ENCODE results near the gene ADCY4. TPM values are rescaled to one million over a fixed set of nuclear protein-coding genes. Genes with fewer than 3 reads are reported as not detected.

Gene ADCY4
- polyA plus RNA-seq, 1 experiment = 6.8 TPM

DNA sequence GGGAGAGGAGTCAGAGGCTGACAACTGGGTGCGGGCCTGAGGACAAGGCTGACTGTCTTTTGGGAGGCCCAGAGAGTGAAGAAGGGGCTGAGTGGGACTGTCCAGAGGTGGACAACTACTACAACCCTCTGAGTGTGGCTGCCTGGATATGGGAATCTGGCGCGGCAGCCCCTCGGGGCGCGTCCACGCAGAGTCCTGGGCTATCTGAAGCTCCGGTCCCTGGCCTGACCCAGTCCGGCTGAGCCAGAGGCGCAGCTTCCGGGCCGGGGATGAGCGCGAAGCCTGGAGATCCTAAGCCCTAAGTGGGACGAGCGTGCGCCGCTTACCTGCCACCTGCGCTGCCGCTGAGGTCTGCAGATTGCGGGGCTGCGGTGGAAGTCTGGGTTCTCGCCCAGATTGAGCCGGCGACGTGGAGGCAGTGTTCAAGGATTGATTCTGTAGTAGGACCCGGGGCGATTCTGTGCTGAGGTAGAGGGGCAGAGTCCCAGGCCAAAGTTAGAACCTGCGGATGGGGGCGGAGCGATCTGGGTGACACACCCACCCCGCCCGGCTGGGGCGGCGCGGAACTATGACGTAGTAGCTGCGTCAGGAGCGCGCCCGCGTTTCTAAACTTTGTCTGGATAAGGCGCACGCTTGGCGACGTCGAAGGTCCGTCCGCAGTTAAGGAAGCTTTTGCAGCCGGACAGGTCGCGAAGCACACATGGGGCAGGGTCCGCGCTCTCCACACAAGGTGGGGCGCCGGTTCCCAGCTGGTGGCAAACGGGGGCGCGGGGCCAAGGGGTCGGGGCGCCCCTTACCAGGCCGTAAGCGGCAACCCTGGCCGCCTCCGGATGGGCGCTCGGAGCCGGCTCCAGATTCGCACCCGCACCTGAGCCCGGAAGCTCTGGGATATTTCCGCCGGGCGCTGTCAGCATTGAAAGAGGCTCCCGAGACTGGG, 35.3 kb downstream of the ADCY4 start, which contains the start of the genes DHRS1 and NOP9:
Gene DHRS1, minus strand, starts transcription at position 526 of the 937 bp plus-strand sequence. CDS start 674 bp downstream, outside the sequence.
Gene NOP9, plus strand, starts transcription at position 596 of the 937 bp plus-strand sequence. Its CDS starts 105 bp downstream, at position 701.
- CTCF ChIA-PET = interaction anchor here (0.7 to 9.8 kb wide), 16 partner anchors 10 to 242 kb away, joined by 3 to 205 read pairs (median 4); partner anchors contain the start of genes CHMP4A, CIDEB, LTB4R and LTB4R2
- Histone ChIP-seq H3K27me3 (ENCODE audit: control insufficient read depth, insufficient read depth, low read length) (no peaks in the 10 kb centered on the region), H3K36me3 (ENCODE audit: control insufficient read depth, insufficient read depth, low read length) (peaks cover 20% of the 10 kb centered on the region), H3K4me3 (ENCODE audit: low read depth, low read length) (peak within 1 kb of the TSS; percentile 72)
- peak; percentile 32 for DNase-seq (ENCODE audit: low read depth)
- POLR2A ChIA-PET = interaction anchor here (1.0 kb wide), 1 partner anchor 104 kb away, joined by 3 read pairs; no protein-coding TSS in a partner anchor
- TF ChIP-seq, protein P1, sequence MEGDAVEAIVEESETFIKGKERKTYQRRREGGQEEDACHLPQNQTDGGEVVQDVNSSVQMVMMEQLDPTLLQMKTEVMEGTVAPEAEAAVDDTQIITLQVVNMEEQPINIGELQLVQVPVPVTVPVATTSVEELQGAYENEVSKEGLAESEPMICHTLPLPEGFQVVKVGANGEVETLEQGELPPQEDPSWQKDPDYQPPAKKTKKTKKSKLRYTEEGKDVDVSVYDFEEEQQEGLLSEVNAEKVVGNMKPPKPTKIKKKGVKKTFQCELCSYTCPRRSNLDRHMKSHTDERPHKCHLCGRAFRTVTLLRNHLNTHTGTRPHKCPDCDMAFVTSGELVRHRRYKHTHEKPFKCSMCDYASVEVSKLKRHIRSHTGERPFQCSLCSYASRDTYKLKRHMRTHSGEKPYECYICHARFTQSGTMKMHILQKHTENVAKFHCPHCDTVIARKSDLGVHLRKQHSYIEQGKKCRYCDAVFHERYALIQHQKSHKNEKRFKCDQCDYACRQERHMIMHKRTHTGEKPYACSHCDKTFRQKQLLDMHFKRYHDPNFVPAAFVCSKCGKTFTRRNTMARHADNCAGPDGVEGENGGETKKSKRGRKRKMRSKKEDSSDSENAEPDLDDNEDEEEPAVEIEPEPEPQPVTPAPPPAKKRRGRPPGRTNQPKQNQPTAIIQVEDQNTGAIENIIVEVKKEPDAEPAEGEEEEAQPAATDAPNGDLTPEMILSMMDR (IDR thresholded peaks at IDR 0.05; ENCODE audit: insufficient read depth, low read depth, low read length) = no peak

DNA sequence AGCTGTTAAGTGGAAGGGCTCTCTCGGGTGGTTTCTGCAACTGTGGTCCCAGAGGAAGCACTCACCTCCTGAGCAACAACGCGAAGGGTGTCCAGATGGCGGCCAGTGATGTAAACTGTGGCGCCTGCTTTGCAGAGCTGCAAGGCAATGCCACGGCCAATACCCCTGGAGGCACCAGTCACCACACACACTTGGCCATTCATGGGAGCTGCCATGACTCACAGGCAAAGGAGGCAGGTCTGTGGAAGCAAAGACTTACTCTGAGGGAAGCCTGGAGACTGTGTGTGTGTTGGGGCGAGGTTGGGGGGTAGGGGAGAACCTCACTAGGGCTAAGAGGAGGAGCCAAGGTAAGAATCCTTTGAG, 36.0 kb downstream of the ADCY4 start:
- Histone ChIP-seq H3K36me3 (ENCODE audit: control insufficient read depth, insufficient read depth, low read length) (peaks cover 18% of the 10 kb centered on the region), H3K4me3 (ENCODE audit: low read depth, low read length) (peak overlapping the region; percentile 72), H3K27me3 (ENCODE audit: control insufficient read depth, insufficient read depth, low read length) (no peaks in the 10 kb centered on the region)
- DNase-seq (ENCODE audit: low read depth) = no peak
- ChIA-PET POLR2A (no interaction called here), CTCF (interaction anchor here (0.7 to 9.8 kb wide), 16 partner anchors 10 to 242 kb away, joined by 3 to 205 read pairs (median 7); partner anchors contain the start of genes CHMP4A, CIDEB, LTB4R and LTB4R2)
- TF ChIP-seq, protein P1 (IDR thresholded peaks at IDR 0.05; ENCODE audit: insufficient read depth, low read depth, low read length) = no peak

DNA sequence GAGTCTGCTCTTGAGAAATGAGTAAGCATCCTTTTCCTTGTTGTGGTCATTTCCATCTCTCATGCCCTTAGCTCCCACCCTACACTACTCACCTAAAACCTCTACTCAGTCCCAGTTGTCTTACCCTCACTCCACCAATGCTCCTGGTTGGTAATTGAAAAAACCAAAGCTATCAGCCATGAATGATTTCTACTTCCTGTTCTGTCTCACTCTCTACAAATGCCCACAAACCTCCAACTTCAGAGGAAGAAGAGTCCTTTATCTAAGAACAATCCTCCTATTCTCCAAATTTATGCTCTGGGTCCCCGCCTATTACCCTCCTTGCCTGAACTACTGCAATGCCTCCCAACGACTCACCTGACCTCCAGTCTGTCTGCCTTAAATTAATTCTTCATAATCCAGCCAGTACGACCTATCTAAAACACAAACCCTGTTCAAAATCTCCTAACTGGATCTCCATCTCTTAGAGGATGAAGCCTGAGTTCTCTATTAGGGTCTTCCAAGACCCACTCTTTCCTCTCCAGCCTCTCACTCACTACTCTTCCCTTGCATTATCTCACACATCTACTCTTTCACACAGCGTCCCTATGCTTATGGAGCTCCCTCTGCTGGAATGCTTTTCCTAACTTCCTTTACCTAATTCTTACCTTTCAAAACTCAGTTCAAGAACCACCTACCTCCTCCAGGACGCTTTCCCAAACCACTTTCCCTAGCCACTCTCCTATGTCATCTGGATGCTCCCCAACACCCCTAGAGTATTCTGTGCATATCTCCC, 37.5 kb downstream of the ADCY4 start:
- Histone ChIP-seq H3K27me3 (ENCODE audit: control insufficient read depth, insufficient read depth, low read length) (no peaks in the 10 kb centered on the region), H3K36me3 (ENCODE audit: control insufficient read depth, insufficient read depth, low read length) (peaks cover 10% of the 10 kb centered on the region), H3K4me3 (ENCODE audit: low read depth, low read length) (no peak overlapping the region)
- CTCF ChIA-PET = interaction anchor here (0.6 to 9.8 kb wide), 28 partner anchors 8 to 240 kb away, joined by 3 to 205 read pairs (median 5); partner anchors contain the start of genes CHMP4A, CIDEB, DCAF11 and GMPR2
- TF ChIP-seq, protein P1 (IDR thresholded peaks at IDR 0.05; ENCODE audit: insufficient read depth, low read depth, low read length) = peak; percentile 48
- DNase-seq (ENCODE audit: low read depth) = no peak
- POLR2A ChIA-PET = interaction anchor here (0.7 kb wide), 1 partner anchor 62 kb away, joined by 3 read pairs; no protein-coding TSS in a partner anchor

DNA sequence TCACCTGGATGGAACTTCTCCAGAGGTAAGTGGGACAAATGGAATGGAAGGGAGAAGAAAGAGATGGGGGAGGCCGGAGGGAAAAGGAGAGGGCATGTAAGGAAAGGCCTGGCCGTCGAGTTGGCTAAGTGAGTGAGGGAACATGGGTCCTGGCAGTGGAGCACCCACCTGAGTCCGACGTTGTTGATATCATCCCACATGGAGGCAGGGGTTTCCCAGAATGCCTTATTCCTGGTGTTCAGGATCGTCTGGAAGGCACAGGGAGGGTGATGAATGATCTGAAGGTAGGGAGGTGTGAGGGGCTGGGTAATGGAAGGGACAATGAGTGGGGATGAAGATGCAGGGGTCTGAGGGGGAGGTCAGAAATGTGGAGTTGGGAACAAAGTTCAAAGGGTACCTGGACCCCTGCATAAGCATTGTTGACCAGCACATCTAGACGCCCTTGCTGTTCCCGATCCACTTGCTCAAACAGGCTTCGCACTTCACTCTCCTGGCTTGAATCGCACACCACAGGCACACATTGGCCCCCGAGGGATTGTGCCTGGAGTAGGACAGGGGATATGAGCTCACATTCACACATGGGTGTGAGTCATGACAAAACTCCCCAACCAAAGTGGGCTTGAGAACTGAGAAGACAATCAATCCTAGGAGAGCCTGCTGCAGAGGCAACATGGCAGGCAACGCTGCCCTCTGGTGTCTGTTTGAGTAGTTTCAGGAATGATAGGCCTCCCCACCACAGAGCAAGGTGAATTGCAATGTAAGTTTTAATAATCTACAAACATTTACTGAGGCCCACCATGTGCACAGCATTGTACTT, 38.3 kb downstream of the ADCY4 start:
- Histone ChIP-seq H3K4me3 (ENCODE audit: low read depth, low read length) (no peak overlapping the region), H3K27me3 (ENCODE audit: control insufficient read depth, insufficient read depth, low read length) (no peaks in the 10 kb centered on the region), H3K36me3 (ENCODE audit: control insufficient read depth, insufficient read depth, low read length) (peaks cover 10% of the 10 kb centered on the region)
- ChIA-PET CTCF (interaction anchor here (0.7 to 9.8 kb wide), 23 partner anchors 8 to 239 kb away, joined by 3 to 205 read pairs (median 6); partner anchors contain the start of genes CIDEB, DCAF11, GMPR2 and LTB4R), POLR2A (no interaction called here)
- peak; percentile 49 for DNase-seq (ENCODE audit: low read depth)
- TF ChIP-seq, protein P1 (IDR thresholded peaks at IDR 0.05; ENCODE audit: insufficient read depth, low read depth, low read length) = peak; percentile 79

Measured in BJ (cell line).